Neural cell (in vitro differentiated cells): ENCODE results near the gene NCAPD2. TPM values are rescaled to one million over a fixed set of nuclear protein-coding genes. Genes with fewer than 3 reads are reported as not detected.

ENCODE experiments used
- H2AFZ ChIP-seq: fragments of 200-600, 300-800 bp; sonication (generic), shearing (Covaris generic); 2 replicates; pipeline ENCODE4 v1.6.0; 2014; ENCODE audit warnings: low read depth, mild to moderate bottlenecking, antibody characterized with exemption, low read length, moderate library complexity
- H3F3A ChIP-seq: fragments of 200-600 bp; shearing (Covaris generic); 2 replicates; pipeline ENCODE4 v1.6.1; 2016; ENCODE audit warnings: mild to moderate bottlenecking, moderate library complexity, mixed read lengths, antibody characterized with exemption, low read length; ENCODE audit not compliant: insufficient read depth, poor library complexity, severe bottlenecking
- H3K27ac ChIP-seq: fragments of 200-600, 300-800 bp; sonication (generic), shearing (Covaris generic); 2 replicates; pipeline ENCODE4 v1.5.1; 2014; ENCODE audit warnings: mild to moderate bottlenecking, low read length, moderate library complexity
- H3K27me3 ChIP-seq: fragments of 300-800, 200-600 bp; sonication (generic), shearing (Covaris generic); 2 replicates; pipeline ENCODE4 v1.6.0; 2014; ENCODE audit warnings: mild to moderate bottlenecking, low read depth, low read length, moderate library complexity; ENCODE audit not compliant: insufficient read depth
- H3K36me3 ChIP-seq: fragments of 300-800, 200-600 bp; sonication (generic), shearing (Covaris generic); 2 replicates; pipeline ENCODE4 v1.5.1; 2014; ENCODE audit warnings: mild to moderate bottlenecking, antibody characterized with exemption, low read length, moderate library complexity; ENCODE audit not compliant: insufficient read depth
- H3K4me2 ChIP-seq: fragments of 300-800, 200-600 bp; sonication (generic), shearing (Covaris generic); 2 replicates; pipeline ENCODE4 v1.6.0; 2014; ENCODE audit warnings: mild to moderate bottlenecking, low read length
- H3K4me3 ChIP-seq: fragments of 300-800, 200-600 bp; sonication (generic), shearing (Covaris generic); 2 replicates; pipeline ENCODE4 v1.5.1; 2014; ENCODE audit warnings: mild to moderate bottlenecking, low read length, moderate library complexity
- H3K79me2 ChIP-seq: fragments of 200-600 bp; shearing (Covaris generic); replicated peaks from 2 replicates; pipeline ENCODE4 v1.6.0; 2014; ENCODE audit warnings: mild to moderate bottlenecking, low read length, moderate library complexity; ENCODE audit not compliant: insufficient read depth
- H3K9ac ChIP-seq: fragments of 300-800, 200-600 bp; sonication (generic), shearing (Covaris generic); 2 replicates; pipeline ENCODE4 v1.6.1; 2016; ENCODE audit warnings: mild to moderate bottlenecking, low read length, mixed read lengths
- H3K9me2 ChIP-seq: fragments of 200-600 bp; shearing (Covaris generic); 2 replicates; pipeline ENCODE4 v1.6.1; 2016; ENCODE audit warnings: mild to moderate bottlenecking, low read length, mixed read lengths; ENCODE audit not compliant: insufficient read depth
- H3K9me3 ChIP-seq: fragments of 200-600, 300-800 bp; sonication (generic), shearing (Covaris generic); 2 replicates; pipeline ENCODE4 v1.6.1; 2016; ENCODE audit warnings: mild to moderate bottlenecking, mixed run types, low read length, moderate library complexity, mixed read lengths
- H4K20me1 ChIP-seq: fragments of 200-600 bp; shearing (Covaris generic); 2 replicates; pipeline ENCODE4 v1.6.1; 2016; ENCODE audit warnings: mild to moderate bottlenecking, mixed run types; ENCODE audit not compliant: insufficient read depth
- EP300 ChIP-seq: fragments of 450-650 bp; conservative IDR thresholded peaks from 2 replicates; pipeline ENCODE4 v1.6.1; 2014; ENCODE audit warnings: antibody characterized with exemption, mild to moderate bottlenecking, moderate library complexity; ENCODE audit not compliant: poor library complexity, severe bottlenecking
- EZH2 ChIP-seq: fragments of 200-600, 300-800 bp; shearing (Covaris generic), sonication (generic); IDR thresholded peaks from 2 replicates; pipeline ENCODE4 v1.6.1; 2014; ENCODE audit warnings: antibody characterized with exemption, low read length, borderline replicate concordance, mild to moderate bottlenecking; ENCODE audit not compliant: insufficient read depth, poor library complexity, severe bottlenecking
- MXI1 ChIP-seq: fragments of 450-650 bp; conservative IDR thresholded peaks from 2 replicates; pipeline ENCODE4 v1.6.1; 2014; ENCODE audit warnings: antibody characterized with exemption, mild to moderate bottlenecking; ENCODE audit not compliant: poor library complexity, severe bottlenecking
- POLR2AphosphoS5 ChIP-seq: IDR thresholded peaks from 2 replicates; pipeline ENCODE4 v1.6.1; 2012
- RAD21 ChIP-seq: fragments of 450-650 bp; conservative IDR thresholded peaks from 2 replicates; pipeline ENCODE4 v1.6.1; 2014; ENCODE audit warnings: antibody characterized with exemption, mild to moderate bottlenecking, moderate library complexity
- SMC3 ChIP-seq: fragments of 450-650 bp; conservative IDR thresholded peaks from 2 replicates; pipeline ENCODE4 v1.6.1; 2014; ENCODE audit warnings: antibody characterized with exemption, mild to moderate bottlenecking, moderate library complexity; ENCODE audit not compliant: poor library complexity
- TAF1 ChIP-seq: IDR thresholded peaks from 2 replicates; pipeline ENCODE4 v1.6.1; 2012; ENCODE audit warnings: low read depth
- polyA plus RNA-seq: library from polyadenylated mRNA; depleted of rRNA; stranded (reverse); fragments of >200 nt; gene quantifications from 2 replicates; pipeline ENCODE4 v1.2.3, GENCODE V29; 2014
- TF ChIP-seq, protein P1 (sequence below): IDR thresholded peaks from 2 replicates; pipeline ENCODE4 v1.6.1; 2012; ENCODE audit warnings: borderline replicate concordance
- TF ChIP-seq, protein P2 (sequence below): fragments of 450-650 bp; IDR thresholded peaks from 2 replicates; pipeline ENCODE4 v1.5.1; 2014; ENCODE audit warnings: antibody characterized with exemption, mild to moderate bottlenecking, moderate library complexity; ENCODE audit not compliant: poor library complexity, severe bottlenecking

Gene NCAPD2
- polyA plus RNA-seq, 1 donor from 2014 or later = 4.5 TPM

- Histone ChIP-seq H3F3A (no peaks in the 10 kb centered on the region), H3K4me3 (no peak overlapping the region), H2AFZ (no peak overlapping the region), H3K9me2 (no peaks in the 10 kb centered on the region), H3K79me2 (peaks cover 20% of the 10 kb centered on the region), H3K27ac (no peak overlapping the region), H3K9ac (no peak overlapping the region), H3K9me3 (no peaks in the 10 kb centered on the region), H3K36me3 (peaks cover 11% of the 10 kb centered on the region), H3K4me2 (no peak overlapping the region), H4K20me1 (peaks cover 9% of the 10 kb centered on the region), H3K27me3 (no peaks in the 10 kb centered on the region)
- TF ChIP-seq RAD21 (no peak), TAF1 (no peak), POLR2AphosphoS5 (no peak), SMC3 (no peak), MXI1 (no peak), EP300 (no peak), EZH2 (no peak)
- TF ChIP-seq, protein P1, sequence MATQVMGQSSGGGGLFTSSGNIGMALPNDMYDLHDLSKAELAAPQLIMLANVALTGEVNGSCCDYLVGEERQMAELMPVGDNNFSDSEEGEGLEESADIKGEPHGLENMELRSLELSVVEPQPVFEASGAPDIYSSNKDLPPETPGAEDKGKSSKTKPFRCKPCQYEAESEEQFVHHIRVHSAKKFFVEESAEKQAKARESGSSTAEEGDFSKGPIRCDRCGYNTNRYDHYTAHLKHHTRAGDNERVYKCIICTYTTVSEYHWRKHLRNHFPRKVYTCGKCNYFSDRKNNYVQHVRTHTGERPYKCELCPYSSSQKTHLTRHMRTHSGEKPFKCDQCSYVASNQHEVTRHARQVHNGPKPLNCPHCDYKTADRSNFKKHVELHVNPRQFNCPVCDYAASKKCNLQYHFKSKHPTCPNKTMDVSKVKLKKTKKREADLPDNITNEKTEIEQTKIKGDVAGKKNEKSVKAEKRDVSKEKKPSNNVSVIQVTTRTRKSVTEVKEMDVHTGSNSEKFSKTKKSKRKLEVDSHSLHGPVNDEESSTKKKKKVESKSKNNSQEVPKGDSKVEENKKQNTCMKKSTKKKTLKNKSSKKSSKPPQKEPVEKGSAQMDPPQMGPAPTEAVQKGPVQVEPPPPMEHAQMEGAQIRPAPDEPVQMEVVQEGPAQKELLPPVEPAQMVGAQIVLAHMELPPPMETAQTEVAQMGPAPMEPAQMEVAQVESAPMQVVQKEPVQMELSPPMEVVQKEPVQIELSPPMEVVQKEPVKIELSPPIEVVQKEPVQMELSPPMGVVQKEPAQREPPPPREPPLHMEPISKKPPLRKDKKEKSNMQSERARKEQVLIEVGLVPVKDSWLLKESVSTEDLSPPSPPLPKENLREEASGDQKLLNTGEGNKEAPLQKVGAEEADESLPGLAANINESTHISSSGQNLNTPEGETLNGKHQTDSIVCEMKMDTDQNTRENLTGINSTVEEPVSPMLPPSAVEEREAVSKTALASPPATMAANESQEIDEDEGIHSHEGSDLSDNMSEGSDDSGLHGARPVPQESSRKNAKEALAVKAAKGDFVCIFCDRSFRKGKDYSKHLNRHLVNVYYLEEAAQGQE = no peak
- TF ChIP-seq, protein P2, sequence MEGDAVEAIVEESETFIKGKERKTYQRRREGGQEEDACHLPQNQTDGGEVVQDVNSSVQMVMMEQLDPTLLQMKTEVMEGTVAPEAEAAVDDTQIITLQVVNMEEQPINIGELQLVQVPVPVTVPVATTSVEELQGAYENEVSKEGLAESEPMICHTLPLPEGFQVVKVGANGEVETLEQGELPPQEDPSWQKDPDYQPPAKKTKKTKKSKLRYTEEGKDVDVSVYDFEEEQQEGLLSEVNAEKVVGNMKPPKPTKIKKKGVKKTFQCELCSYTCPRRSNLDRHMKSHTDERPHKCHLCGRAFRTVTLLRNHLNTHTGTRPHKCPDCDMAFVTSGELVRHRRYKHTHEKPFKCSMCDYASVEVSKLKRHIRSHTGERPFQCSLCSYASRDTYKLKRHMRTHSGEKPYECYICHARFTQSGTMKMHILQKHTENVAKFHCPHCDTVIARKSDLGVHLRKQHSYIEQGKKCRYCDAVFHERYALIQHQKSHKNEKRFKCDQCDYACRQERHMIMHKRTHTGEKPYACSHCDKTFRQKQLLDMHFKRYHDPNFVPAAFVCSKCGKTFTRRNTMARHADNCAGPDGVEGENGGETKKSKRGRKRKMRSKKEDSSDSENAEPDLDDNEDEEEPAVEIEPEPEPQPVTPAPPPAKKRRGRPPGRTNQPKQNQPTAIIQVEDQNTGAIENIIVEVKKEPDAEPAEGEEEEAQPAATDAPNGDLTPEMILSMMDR = no peak
Observed at GRCh38 chr12:6538420-6539313, 44.8 kb downstream of the NCAPD2 start.

GRCh38 chr12:6539314-6539682, 45.4 kb downstream of the NCAPD2 start:
- peaks cover 20% of the 10 kb centered on the region for H3K79me2 ChIP-seq
- H3K9ac ChIP-seq = no peak overlapping the region
- no peak overlapping the region for H2AFZ ChIP-seq
- H3K4me2 ChIP-seq = no peak overlapping the region
- no peaks in the 10 kb centered on the region for H3K9me3 ChIP-seq
- peaks cover 9% of the 10 kb centered on the region for H4K20me1 ChIP-seq
- H3K9me2 ChIP-seq = no peaks in the 10 kb centered on the region
- no peaks in the 10 kb centered on the region for H3F3A ChIP-seq
- TF ChIP-seq EP300 (no peak), RAD21 (no peak), MXI1 (no peak), EZH2 (no peak), SMC3 (no peak), POLR2AphosphoS5 (no peak), TAF1 (no peak)
- TF ChIP-seq, protein P2 = no peak
- TF ChIP-seq, protein P1 = no peak
- no peak overlapping the region for H3K27ac ChIP-seq
- H3K4me3 ChIP-seq = no peak overlapping the region
- H3K36me3 ChIP-seq = peaks cover 11% of the 10 kb centered on the region
- H3K27me3 ChIP-seq = no peaks in the 10 kb centered on the region
